ENCODE measurements around the gene CCDC107. TPM values are rescaled to one million over a fixed set of nuclear protein-coding genes. Genes with fewer than 3 reads are reported as not detected.

The CCDC107 gene
- total RNA-seq, 1 experiment from 2014 or later, result 34.9 TPM

GRCh38 chr9:35686222-35687203 is 28.4 kb downstream of the CCDC107 start:
- ChIA-PET POLR2A (ENCODE audit: unreplicated experiment) (no interaction called here), CTCF (no interaction called here)
- TF ChIP-seq EZH2phosphoT487 (IDR thresholded peaks at IDR 0.05; ENCODE audit: borderline replicate concordance, low read length) (no peak), EZH2 (IDR thresholded peaks at IDR 0.05; ENCODE audit: low read length, unreplicated experiment) (no peak), CTCF (conservative IDR thresholded peaks at IDR 0.05; ENCODE audit: low read depth, low read length) (no peak)
- Histone ChIP-seq H3K9me2 (replicated peaks; ENCODE audit: low read length) (no peaks in the 10 kb centered on the region), H3K4me3 (ENCODE audit: low read length) (no peak overlapping the region), H3K4me1 (ENCODE audit: insufficient read depth, low read length) (peaks cover 31% of the 10 kb centered on the region), H2AFZ (ENCODE audit: low read length) (no peak overlapping the region), H3K36me3 (ENCODE audit: low read depth, low read length) (no peaks in the 10 kb centered on the region), H3K9ac (ENCODE audit: low read length) (no peak overlapping the region), H3K4me2 (ENCODE audit: low read length) (no peak overlapping the region), H3F3A (ENCODE audit: low read length, unreplicated experiment) (no peaks in the 10 kb centered on the region), H3K27ac (ENCODE audit: low read length) (no peak overlapping the region), H3K27me3 (ENCODE audit: low read length) (no peaks in the 10 kb centered on the region), H4K20me1 (ENCODE audit: low read length) (no peaks in the 10 kb centered on the region), H3K9me3 (ENCODE audit: low read length) (no peaks in the 10 kb centered on the region), H3K79me2 (ENCODE audit: low read length) (no peaks in the 10 kb centered on the region)
- DNase-seq (no peak), ATAC-seq (no peak)
- intact Hi-C loops (cut with micrococcal nuclease), result no loop called here
- BruUV-seq (replicated peaks), result no TSS peak

GRCh38 chr9:35687306-35687705 is 29.2 kb downstream of the CCDC107 start:
- no peaks in the 10 kb centered on the region for H3F3A ChIP-seq (ENCODE audit: low read length, unreplicated experiment)
- H3K27me3 ChIP-seq (ENCODE audit: low read length), result no peaks in the 10 kb centered on the region
- TF ChIP-seq CTCF (conservative IDR thresholded peaks at IDR 0.05; ENCODE audit: low read depth, low read length), result no peak
- TF ChIP-seq EZH2 (IDR thresholded peaks at IDR 0.05; ENCODE audit: low read length, unreplicated experiment), result no peak
- no peak for TF ChIP-seq EZH2phosphoT487 (IDR thresholded peaks at IDR 0.05; ENCODE audit: borderline replicate concordance, low read length)
- intact Hi-C loops (cut with micrococcal nuclease), result no loop called here
- ATAC-seq (no peak), DNase-seq (no peak)
- H3K4me2 ChIP-seq (ENCODE audit: low read length), result no peak overlapping the region
- H3K9me2 ChIP-seq (replicated peaks; ENCODE audit: low read length), result no peaks in the 10 kb centered on the region
- H3K9ac ChIP-seq (ENCODE audit: low read length), result no peak overlapping the region
- no peaks in the 10 kb centered on the region for H3K9me3 ChIP-seq (ENCODE audit: low read length)
- no TSS peak for BruUV-seq (replicated peaks)
- no peaks in the 10 kb centered on the region for H3K36me3 ChIP-seq (ENCODE audit: low read depth, low read length)
- H2AFZ ChIP-seq (ENCODE audit: low read length), result no peak overlapping the region
- H3K79me2 ChIP-seq (ENCODE audit: low read length), result no peaks in the 10 kb centered on the region
- H3K27ac ChIP-seq (ENCODE audit: low read length), result no peak overlapping the region
- no peak overlapping the region for H3K4me3 ChIP-seq (ENCODE audit: low read length)
- no peaks in the 10 kb centered on the region for H4K20me1 ChIP-seq (ENCODE audit: low read length)
- H3K4me1 ChIP-seq (ENCODE audit: insufficient read depth, low read length), result peaks cover 32% of the 10 kb centered on the region
- ChIA-PET CTCF (no interaction called here), POLR2A (ENCODE audit: unreplicated experiment) (no interaction called here)

GRCh38 chr9:35687972-35688557 is 30.0 kb downstream of the CCDC107 start:
- Histone ChIP-seq H3K4me1 (ENCODE audit: insufficient read depth, low read length) (peaks cover 32% of the 10 kb centered on the region), H3K9me3 (ENCODE audit: low read length) (no peaks in the 10 kb centered on the region), H3K9me2 (replicated peaks; ENCODE audit: low read length) (no peaks in the 10 kb centered on the region), H3K9ac (ENCODE audit: low read length) (no peak overlapping the region), H2AFZ (ENCODE audit: low read length) (no peak overlapping the region), H3K4me3 (ENCODE audit: low read length) (peak overlapping the region; percentile 35; the same call in 1 of the 2 replicates), H4K20me1 (ENCODE audit: low read length) (no peaks in the 10 kb centered on the region), H3K27me3 (ENCODE audit: low read length) (no peaks in the 10 kb centered on the region), H3K79me2 (ENCODE audit: low read length) (no peaks in the 10 kb centered on the region), H3K36me3 (ENCODE audit: low read depth, low read length) (no peaks in the 10 kb centered on the region), H3K4me2 (ENCODE audit: low read length) (peak overlapping the region; percentile 88), H3K27ac (ENCODE audit: low read length) (peak overlapping the region; percentile 87), H3F3A (ENCODE audit: low read length, unreplicated experiment) (no peaks in the 10 kb centered on the region)
- no peak for TF ChIP-seq EZH2 (IDR thresholded peaks at IDR 0.05; ENCODE audit: low read length, unreplicated experiment)
- no peak for TF ChIP-seq CTCF (conservative IDR thresholded peaks at IDR 0.05; ENCODE audit: low read depth, low read length)
- TF ChIP-seq EZH2phosphoT487 (IDR thresholded peaks at IDR 0.05; ENCODE audit: borderline replicate concordance, low read length), result no peak
- CTCF ChIA-PET, result no interaction called here
- BruUV-seq (replicated peaks), result no TSS peak
- ATAC-seq (no peak), DNase-seq (no peak)
- POLR2A ChIA-PET (ENCODE audit: unreplicated experiment), result no interaction called here
- intact Hi-C loops (cut with micrococcal nuclease), result no loop called here

Data from PC-3 (cell line).